Stimulated activated CD8-positive, alpha-beta memory T cell treated with anti-CD3 and anti-CD28 coated beads, Interleukin-4, amount 100 ng/mL, for 1 hour (primary cell): ENCODE data around the gene TMA7B.

ENCODE experiments used
- DNase-seq, 2 donors: peaks; one replicate each; pipeline ENCODE4 v3.0.0-alpha.2; 2020; ENCODE audit warnings: low read depth in 2 of 2, low spot score in 1 of 2

The TMA7B gene

DNA sequence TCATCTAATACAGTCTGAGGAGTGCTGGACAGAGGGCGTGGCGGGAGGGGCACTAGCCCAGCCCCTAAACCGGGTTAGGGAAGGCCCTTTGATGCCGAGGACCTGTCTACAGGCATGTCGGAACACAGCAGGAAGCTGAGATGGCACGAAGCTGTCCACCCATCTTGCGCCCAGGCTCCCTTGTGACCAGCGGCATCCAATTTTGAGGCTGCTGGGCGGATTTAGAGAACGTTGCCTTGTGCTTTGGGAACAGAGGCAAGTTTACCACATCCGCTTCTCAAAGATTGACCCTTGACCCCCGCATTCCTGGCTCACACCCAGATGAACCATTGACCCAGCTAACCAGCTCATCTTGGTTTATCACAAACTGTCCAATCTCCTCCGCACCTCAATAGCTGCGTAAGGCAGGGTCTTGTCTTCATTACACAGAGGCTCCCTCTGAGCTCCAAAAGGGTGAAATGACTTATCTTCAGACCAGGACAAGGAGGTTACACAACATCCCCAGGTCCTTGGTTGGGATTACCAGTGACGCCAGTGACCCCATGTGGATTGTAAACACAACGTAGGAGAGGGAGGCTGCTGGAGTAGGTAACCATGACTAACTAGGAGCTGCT is 39.1 kb downstream of the TMA7B start:
- DNase-seq: no peak

- DNase-seq: no peak
Measured at GRCh38 chr22:40000171-40000570, 40.0 kb downstream of the TMA7B start.

- no peak for DNase-seq
Measured at GRCh38 chr22:40001106-40001505, 40.9 kb downstream of the TMA7B start.

DNA sequence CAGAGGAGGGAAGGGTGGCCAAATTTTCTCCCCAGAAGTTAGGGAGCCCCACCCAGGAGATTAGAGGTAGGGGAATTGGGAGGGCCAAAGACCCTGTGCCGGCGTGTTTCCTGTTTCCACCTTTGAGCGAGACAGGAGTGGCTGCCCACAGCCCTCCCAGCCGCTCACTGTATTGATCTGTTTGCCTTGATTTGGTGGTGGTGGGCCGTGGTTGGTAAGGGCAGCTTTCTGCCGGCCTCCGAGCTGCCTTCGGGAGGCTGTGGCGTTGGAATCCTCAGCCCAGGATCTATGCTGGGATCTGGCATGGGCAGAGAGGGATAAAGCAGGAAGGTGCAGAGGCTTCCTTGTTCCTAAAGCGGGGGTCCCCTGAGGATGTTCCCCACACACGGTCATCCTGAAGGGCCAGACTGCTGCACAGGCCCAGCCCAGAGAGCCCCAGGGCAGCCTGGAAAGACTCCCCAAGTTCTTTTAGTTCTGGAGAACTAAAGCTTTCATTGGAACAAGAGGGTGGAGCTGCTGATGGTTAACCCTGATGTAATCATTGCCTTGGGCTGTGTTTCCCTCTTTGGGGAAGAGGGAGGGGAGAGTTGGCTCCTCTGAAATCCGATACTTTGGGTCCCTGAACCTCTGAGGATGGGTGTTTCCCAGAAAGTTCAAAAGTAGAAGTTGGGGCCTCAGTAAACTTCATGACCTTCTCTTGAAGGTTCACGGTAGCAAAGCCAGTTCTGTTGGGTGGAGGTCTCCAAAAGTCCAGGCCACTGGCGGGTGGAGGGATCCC is 41.8 kb downstream of the TMA7B start:
- no peak for DNase-seq

DNA sequence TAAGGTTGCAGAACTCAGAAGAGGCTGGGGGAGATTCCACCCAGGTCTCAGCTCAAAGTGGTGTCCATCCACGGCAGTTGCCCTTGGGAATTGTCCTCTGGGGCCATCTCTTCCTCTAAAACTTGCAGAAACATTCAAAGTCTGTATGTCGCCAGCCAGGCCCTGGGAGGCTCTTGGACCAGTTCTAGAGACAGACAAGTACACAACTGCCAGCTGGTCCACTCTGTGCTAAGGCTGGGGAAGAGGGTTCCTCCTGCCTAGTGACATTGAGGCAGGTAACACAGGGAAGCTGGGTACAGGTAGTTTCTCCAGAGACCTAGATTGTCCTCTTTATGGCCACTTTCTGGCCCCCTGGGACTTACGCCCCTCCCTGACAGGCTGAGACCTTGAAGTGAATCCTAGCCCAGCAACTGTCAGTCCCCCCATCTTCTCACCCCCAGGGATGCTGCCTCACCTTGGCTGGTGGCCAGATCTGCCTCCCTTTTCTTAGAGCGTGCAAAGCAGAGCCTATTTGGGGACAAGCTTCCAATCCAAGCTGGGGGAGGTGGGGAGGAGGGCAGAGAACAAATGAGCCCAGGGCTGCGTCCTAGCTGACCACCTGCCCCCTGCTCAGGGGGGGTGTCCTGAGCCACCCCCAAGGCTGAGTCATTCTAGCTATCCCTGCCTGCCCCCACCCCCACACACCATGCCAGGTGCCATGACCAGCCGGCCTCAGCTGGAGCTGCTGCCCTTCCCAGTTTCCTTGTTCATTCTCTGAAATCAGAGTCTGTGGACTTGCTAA is 42.9 kb downstream of the TMA7B start:
- DNase-seq: no peak

DNA sequence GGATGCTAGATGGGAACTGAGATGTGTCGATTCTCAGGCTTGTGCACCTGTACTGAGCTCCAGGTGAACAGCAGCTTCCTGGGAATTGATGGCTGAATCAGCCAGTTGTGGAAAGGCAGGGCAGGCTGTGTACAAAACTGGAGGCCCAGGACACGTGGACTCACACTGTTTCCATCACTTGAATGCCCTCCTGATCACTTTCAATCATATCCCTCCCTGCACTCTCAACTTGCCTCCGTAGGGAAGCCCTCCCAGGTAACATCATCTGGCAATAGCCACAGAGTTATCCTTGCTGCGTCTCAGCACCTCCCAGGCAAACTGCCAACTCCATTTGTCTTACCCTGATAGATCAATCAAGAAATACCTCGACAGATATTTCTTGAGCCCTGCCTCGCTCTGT is 44.6 kb downstream of the TMA7B start:
- no peak for DNase-seq

DNA sequence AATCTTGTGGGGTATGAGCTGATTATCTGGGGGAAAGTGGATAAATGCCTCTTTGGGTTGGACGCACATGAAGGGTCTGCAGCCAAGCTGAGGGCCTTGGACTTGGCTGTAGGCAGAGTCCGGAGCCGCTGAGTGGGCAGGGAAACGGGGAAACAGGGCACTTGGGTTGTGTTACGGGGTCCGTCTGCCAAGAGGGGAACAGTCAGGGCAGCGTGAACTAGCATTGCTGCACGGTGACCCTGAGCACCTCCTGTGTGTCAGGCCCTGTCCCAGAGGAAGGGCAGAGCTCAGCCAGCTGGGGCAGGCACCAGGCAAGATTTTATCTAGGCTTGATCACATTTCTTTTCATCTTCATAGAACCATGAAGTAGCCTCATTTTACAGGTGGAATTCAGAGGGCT is 46.4 kb downstream of the TMA7B start:
- no peak for DNase-seq

DNA sequence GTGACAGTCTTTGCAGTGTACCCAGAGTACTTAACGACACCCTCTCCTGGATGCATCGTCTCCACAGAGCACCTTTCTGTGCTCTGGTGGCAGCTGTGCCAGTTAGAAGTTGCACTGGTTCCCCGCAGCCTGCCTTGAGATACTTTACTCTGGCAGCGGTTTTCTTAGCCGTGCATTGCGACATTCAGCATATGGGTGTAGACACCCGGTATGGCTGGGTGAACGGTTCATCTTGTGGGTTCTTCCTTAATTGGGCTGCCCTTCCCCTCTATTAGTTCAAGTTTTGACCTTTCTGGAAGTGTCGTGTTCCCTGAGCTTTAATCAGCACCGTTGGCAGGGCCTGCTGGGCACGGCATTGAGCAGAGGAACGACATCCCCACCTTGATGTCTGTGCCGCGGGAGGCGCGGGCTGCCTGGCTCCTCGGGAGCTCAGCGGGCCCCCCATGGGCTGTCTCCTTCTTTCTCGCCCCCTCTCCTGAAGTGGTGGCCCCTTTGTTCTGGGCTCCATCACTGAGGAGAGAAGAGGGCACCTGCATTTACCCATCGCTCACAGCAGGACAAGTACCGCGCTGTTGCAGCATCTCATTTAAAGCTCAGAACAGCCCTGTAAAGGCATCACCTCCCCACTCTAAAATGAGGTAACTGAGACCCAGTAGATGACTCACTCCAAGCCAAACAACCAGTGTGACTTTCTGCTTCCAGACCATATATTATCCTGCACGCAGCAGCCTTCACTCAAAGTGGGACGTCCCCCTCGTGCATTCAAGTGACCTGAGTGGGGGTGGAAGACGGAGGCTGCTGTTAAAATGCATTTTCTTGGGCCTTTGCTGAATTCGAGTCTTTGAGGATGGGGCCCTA is 47.9 kb downstream of the TMA7B start:
- DNase-seq: no peak

- DNase-seq: no peak
Measured at GRCh38 chr22:40008726-40009291, 48.6 kb downstream of the TMA7B start.

DNA sequence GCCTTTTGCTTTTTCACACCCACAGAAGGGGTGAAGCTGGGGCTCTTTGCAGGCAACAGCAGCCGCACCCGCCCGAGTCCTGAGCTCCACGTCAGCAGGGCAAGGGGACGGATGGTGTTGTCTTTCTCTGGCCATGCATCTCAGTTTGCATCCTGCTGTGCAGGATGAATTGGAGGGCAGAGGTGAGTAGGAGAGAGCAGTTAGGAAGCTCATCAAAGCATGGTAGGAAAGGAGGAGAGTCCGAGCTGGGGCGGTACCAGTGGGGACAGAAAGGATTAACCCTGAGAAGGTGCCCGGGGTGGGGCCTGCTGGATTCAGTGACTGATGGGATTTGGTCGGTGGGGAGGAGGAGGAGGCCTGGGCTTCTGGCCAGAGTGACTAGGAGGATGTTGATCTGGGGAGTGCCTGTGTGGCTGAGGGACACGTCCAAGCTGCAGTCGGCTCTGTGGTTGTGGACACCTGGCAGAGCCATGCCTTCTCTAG is 49.1 kb downstream of the TMA7B start:
- DNase-seq: no peak

GRCh38 chr22:40009951-40010671 is 49.9 kb downstream of the TMA7B start:
- no peak for DNase-seq

- no peak for DNase-seq
Measured at GRCh38 chr22:40010746-40011145, 50.5 kb downstream of the TMA7B start.
